ENCODE results near the gene TADA2B.

DNA sequence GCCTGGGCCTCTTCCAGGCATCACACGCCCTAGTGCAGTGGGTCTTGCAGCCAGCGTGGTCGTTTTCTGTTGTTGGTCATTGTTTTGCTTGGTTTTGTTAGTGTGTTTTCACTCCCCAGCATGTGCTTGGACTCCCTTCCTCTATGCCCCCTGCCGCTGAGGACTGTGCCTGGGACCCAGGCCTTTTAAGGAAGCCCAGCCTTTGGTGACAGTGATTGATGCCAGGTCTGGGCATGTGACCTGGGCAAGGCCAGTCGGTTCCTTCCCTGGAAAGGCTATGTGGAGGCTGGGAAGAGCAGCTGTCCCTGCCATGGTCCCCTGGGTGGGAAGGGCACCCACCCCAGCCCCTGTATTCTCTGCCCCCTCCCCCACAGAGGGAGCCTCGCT, 33.5 kb downstream of the TADA2B start:
- TF ChIP-seq POLR2A (IDR thresholded peaks at IDR 0.05) = no peak
- TF ChIP-seq, protein P1, sequence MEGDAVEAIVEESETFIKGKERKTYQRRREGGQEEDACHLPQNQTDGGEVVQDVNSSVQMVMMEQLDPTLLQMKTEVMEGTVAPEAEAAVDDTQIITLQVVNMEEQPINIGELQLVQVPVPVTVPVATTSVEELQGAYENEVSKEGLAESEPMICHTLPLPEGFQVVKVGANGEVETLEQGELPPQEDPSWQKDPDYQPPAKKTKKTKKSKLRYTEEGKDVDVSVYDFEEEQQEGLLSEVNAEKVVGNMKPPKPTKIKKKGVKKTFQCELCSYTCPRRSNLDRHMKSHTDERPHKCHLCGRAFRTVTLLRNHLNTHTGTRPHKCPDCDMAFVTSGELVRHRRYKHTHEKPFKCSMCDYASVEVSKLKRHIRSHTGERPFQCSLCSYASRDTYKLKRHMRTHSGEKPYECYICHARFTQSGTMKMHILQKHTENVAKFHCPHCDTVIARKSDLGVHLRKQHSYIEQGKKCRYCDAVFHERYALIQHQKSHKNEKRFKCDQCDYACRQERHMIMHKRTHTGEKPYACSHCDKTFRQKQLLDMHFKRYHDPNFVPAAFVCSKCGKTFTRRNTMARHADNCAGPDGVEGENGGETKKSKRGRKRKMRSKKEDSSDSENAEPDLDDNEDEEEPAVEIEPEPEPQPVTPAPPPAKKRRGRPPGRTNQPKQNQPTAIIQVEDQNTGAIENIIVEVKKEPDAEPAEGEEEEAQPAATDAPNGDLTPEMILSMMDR (IDR thresholded peaks at IDR 0.05) = no peak
